ENCODE measurements around the gene B4GALNT1. TPM values are rescaled to one million over a fixed set of nuclear protein-coding genes. Genes with fewer than 3 reads are reported as not detected.

Gene B4GALNT1
- total and polyA plus RNA-seq, 10 of the 15 experiments (the other 5 are each of a cell fraction or from before 2014, with no cell fraction given) = 0.01 to 0.38 (median 0.14) TPM; not detected in 3

DNA sequence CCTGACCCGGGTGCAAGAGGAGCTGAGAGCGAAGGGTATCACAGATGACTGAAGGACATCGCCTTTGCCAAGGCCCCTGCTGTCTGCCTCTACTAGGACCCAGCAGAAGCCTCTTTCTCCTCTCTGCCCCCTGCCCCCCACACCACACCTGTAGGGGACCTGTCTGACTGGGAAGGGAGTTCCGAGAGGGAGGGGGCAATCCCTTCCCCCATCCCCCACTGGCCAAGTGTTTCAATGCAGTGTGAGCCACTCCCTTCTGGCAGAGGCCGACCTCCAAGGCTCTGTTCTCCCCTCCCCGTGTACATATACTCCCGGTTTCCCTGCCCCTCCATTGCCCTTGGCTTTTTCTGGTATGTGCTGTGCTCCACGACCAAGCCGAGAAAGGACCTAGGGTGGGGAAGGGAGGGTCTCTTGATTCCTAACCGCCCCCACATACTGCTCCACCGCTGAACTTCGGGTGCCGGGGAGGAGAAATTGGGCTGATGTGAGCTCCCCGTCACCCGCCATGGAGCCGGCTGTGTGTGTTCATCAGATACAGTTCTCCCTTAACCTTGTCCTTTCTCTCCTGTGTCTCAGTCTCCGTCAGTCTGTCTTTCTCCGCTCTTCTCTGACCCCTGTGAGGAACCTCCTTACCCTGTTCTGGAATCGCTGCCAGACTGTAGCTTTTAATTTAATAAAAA lies 23.8 kb downstream of the B4GALNT1 start:
- no peaks in the 10 kb centered on the region for H4K20me1 ChIP-seq (ENCODE audit: control insufficient read depth, insufficient read depth)
- H3K4me3 ChIP-seq = no peak overlapping the region
- no peak for ATAC-seq
- H3K4me2 ChIP-seq (ENCODE audit: control insufficient read depth, insufficient read depth) = no peak overlapping the region
- intact Hi-C loops (cut with micrococcal nuclease; ENCODE audit: unreplicated experiment) (no loop called here), in situ Hi-C loops (cut with MboI) (no loop called here)
- no peaks in the 10 kb centered on the region for H3K27me3 ChIP-seq (replicated peaks in 1 of 2; ENCODE audit: control insufficient read depth in 2 of 2, insufficient read depth in 2 of 2, low read length in 1 of 2)
- no peaks in the 10 kb centered on the region for H3K79me2 ChIP-seq (ENCODE audit: control insufficient read depth, insufficient read depth, low read length)
- no peak overlapping the region for H2AFZ ChIP-seq (ENCODE audit: control insufficient read depth, low read depth, low read length)
- H3K9me3 ChIP-seq (replicated peaks; ENCODE audit: control insufficient read depth, insufficient read depth, low read length) = no peaks in the 10 kb centered on the region
- H3K4me1 ChIP-seq (ENCODE audit: control insufficient read depth, insufficient read depth, low read length) = peaks cover 7% of the 10 kb centered on the region
- no TSS peak for BruUV-seq (replicated peaks)
- RAD21 ChIA-PET (ENCODE audit: unreplicated experiment) = interaction anchor here (0.6 kb wide), 1 partner anchor 30 kb away, joined by 4 read pairs; no protein-coding TSS in a partner anchor
- SMC1A ChIA-PET (ENCODE audit: uncharacterized antibody, unreplicated experiment) = interaction anchor here (1.4 kb wide), 1 partner anchor 15 kb away, joined by 3 read pairs; no protein-coding TSS in a partner anchor
- TF ChIP-seq RBBP5 (conservative IDR thresholded peaks at IDR 0.05) = no peak
- TF ChIP-seq ZZZ3 (IDR thresholded peaks at IDR 0.05; ENCODE audit: control insufficient read depth, insufficient read length, low read depth) = no peak
- TF ChIP-seq BCL3 (IDR thresholded peaks at IDR 0.05; ENCODE audit: borderline replicate concordance, insufficient read depth, low read depth, low read length, poor library complexity, severe bottlenecking) = no peak
- TF ChIP-seq NBN (IDR thresholded peaks at IDR 0.05) = no peak
- TF ChIP-seq, protein P1, sequence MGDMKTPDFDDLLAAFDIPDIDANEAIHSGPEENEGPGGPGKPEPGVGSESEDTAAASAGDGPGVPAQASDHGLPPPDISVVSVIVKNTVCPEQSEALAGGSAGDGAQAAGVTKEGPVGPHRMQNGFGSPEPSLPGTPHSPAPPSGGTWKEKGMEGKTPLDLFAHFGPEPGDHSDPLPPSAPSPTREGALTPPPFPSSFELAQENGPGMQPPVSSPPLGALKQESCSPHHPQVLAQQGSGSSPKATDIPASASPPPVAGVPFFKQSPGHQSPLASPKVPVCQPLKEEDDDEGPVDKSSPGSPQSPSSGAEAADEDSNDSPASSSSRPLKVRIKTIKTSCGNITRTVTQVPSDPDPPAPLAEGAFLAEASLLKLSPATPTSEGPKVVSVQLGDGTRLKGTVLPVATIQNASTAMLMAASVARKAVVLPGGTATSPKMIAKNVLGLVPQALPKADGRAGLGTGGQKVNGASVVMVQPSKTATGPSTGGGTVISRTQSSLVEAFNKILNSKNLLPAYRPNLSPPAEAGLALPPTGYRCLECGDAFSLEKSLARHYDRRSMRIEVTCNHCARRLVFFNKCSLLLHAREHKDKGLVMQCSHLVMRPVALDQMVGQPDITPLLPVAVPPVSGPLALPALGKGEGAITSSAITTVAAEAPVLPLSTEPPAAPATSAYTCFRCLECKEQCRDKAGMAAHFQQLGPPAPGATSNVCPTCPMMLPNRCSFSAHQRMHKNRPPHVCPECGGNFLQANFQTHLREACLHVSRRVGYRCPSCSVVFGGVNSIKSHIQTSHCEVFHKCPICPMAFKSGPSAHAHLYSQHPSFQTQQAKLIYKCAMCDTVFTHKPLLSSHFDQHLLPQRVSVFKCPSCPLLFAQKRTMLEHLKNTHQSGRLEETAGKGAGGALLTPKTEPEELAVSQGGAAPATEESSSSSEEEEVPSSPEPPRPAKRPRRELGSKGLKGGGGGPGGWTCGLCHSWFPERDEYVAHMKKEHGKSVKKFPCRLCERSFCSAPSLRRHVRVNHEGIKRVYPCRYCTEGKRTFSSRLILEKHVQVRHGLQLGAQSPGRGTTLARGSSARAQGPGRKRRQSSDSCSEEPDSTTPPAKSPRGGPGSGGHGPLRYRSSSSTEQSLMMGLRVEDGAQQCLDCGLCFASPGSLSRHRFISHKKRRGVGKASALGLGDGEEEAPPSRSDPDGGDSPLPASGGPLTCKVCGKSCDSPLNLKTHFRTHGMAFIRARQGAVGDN (IDR thresholded peaks at IDR 0.05) = no peak
- no peak for TF ChIP-seq SREBF1 (IDR thresholded peaks at IDR 0.05; ENCODE audit: low read length)
- TF ChIP-seq, protein P2, sequence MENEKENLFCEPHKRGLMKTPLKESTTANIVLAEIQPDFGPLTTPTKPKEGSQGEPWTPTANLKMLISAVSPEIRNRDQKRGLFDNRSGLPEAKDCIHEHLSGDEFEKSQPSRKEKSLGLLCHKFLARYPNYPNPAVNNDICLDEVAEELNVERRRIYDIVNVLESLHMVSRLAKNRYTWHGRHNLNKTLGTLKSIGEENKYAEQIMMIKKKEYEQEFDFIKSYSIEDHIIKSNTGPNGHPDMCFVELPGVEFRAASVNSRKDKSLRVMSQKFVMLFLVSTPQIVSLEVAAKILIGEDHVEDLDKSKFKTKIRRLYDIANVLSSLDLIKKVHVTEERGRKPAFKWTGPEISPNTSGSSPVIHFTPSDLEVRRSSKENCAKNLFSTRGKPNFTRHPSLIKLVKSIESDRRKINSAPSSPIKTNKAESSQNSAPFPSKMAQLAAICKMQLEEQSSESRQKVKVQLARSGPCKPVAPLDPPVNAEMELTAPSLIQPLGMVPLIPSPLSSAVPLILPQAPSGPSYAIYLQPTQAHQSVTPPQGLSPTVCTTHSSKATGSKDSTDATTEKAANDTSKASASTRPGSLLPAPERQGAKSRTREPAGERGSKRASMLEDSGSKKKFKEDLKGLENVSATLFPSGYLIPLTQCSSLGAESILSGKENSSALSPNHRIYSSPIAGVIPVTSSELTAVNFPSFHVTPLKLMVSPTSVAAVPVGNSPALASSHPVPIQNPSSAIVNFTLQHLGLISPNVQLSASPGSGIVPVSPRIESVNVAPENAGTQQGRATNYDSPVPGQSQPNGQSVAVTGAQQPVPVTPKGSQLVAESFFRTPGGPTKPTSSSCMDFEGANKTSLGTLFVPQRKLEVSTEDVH (IDR thresholded peaks at IDR 0.05; ENCODE audit: low read depth, partially characterized antibody) = no peak
- TF ChIP-seq, protein P3, sequence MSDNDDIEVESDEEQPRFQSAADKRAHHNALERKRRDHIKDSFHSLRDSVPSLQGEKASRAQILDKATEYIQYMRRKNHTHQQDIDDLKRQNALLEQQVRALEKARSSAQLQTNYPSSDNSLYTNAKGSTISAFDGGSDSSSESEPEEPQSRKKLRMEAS (IDR thresholded peaks at IDR 0.05; ENCODE audit: low read depth, low read length) = no peak
- no peak for TF ChIP-seq SUPT20H (IDR thresholded peaks at IDR 0.05; ENCODE audit: borderline replicate concordance, control insufficient read depth, low read depth, low read length)
- TF ChIP-seq CREB1 (IDR thresholded peaks at IDR 0.05; ENCODE audit: low read depth) = no peak
- no peak overlapping the region for H3K9ac ChIP-seq (ENCODE audit: control insufficient read depth, insufficient read depth, low read length)
- POLR2A ChIA-PET = no interaction called here
- CTCF ChIA-PET = interaction anchor here (0.6 kb wide), 1 partner anchor 21 kb away, joined by 3 read pairs; no protein-coding TSS in a partner anchor
- DNase-seq (ENCODE audit: low read depth, low spot score) = no peak
- WGBS (ENCODE audit: insufficient coverage, insufficient replicate concordance, low lambda C conversion rate, missing lambda C conversion rate) = 91% methylated on average over 19 of the region's 19 CpGs
- H3K27ac ChIP-seq (ENCODE audit: control insufficient read depth, insufficient read depth) = no peak overlapping the region
- FAIRE-seq = no peak
- H3K36me3 ChIP-seq (ENCODE audit: control insufficient read depth in 2 of 2, insufficient read depth in 2 of 2, low read length in 1 of 2) = no peaks in the 10 kb centered on the region; a peak in 1 of 4 replicates
